Fibroblast of peridontal ligament (primary cell): Measurements from ENCODE around the gene TFPI2.
A peak's percentile ranks its signal among the peaks of the same experiment; 100 is the strongest.

ENCODE experiments used
- DNase-seq: peaks from one replicate; pipeline ENCODE4 v3.0.0-alpha.2; 2010; ENCODE audit errors: extremely low read depth

TFPI2 gene

GRCh38 chr7:93858857-93859256 is 31.7 kb downstream of the TFPI2 start:
- DNase-seq = no peak

- no peak for DNase-seq
Measured at GRCh38 chr7:93856323-93856722, 34.2 kb downstream of the TFPI2 start.

GRCh38 chr7:93855797-93856196 is 34.8 kb downstream of the TFPI2 start:
- no peak for DNase-seq

GRCh38 chr7:93854480-93854879 is 36.1 kb downstream of the TFPI2 start:
- no peak for DNase-seq

GRCh38 chr7:93851536-93851935 is 39.0 kb downstream of the TFPI2 start:
- no peak for DNase-seq

GRCh38 chr7:93843260-93843659 is 47.3 kb downstream of the TFPI2 start:
- peak; percentile 75 for DNase-seq

- peak; percentile 23 for DNase-seq
Measured at GRCh38 chr7:93838966-93839365, 51.6 kb downstream of the TFPI2 start.

GRCh38 chr7:93837245-93837644 is 53.3 kb downstream of the TFPI2 start:
- no peak for DNase-seq

- peak; percentile 86 for DNase-seq
Measured at GRCh38 chr7:93836116-93836515, 54.4 kb downstream of the TFPI2 start.

GRCh38 chr7:93835702-93836101 is 54.9 kb downstream of the TFPI2 start:
- DNase-seq = peak; percentile 40
